ENCODE results near the gene CEACAM16. TPM values are rescaled to one million over a fixed set of nuclear protein-coding genes. Genes with fewer than 3 reads are reported as not detected.
A peak's percentile ranks its signal among the peaks of the same experiment; 100 is the strongest.

The CEACAM16 gene
- polyA plus RNA-seq, 4 donors = not detected

DNA sequence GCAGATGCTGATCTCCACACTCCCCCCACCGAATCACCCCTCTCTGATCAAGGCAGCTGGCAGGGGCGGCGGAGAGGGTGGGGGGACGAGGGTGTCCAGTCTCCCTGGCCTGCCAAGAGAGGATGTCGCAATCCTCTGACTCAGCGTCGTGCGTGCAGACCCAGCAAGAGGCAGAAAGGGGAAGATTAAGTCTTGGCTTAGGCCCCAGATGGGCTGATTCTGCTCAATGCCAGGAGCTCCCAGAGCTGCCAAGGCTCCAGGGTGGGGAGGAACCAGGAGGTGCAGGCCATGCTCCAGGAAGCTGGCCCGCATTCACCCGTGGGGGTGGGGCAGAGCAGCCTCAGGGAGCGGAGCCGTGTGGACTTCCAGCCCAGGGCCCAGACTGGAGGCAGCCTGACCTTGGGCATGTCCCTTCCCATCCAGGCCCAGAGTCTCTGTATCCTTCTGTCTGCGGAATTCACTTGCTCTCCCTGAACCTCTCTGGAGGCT lies 42.9 kb downstream of the CEACAM16 start:
- no peak for DNase-seq (ENCODE audit: low read depth in 4 of 4, low spot score in 3 of 4)

- no peak for DNase-seq (ENCODE audit: low read depth in 4 of 4, low spot score in 3 of 4)
Measured at GRCh38 chr19:44742330-44743061, 43.5 kb downstream of the CEACAM16 start.

DNA sequence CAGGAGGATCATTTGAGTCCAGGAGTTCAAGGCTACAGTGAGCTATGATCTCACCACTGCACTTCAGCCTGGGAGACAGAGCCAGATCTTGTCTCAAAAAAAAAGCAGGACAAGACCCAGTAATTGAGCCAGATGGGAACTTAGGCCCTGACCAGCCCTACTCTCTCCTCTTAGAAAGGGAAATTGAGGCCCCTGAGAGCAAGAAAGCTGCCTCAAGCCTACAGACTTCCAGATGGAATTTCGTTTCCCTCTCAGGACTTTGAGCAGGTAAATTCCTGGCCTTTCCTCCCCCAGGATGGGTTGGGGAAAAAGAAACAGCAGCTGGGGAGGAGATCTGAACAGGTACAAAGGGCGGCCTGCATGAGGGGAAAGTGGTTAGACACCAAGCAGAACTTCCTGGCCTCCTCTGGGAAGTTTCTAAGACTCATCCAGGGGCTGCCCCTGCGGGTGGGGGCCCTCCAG lies 46.0 kb downstream of the CEACAM16 start:
- no peak for DNase-seq (ENCODE audit: low read depth in 4 of 4, low spot score in 3 of 4)

GRCh38 chr19:44745341-44745831 lies 46.4 kb downstream of the CEACAM16 start:
- no peak for DNase-seq (ENCODE audit: low read depth in 4 of 4, low spot score in 3 of 4)

DNA sequence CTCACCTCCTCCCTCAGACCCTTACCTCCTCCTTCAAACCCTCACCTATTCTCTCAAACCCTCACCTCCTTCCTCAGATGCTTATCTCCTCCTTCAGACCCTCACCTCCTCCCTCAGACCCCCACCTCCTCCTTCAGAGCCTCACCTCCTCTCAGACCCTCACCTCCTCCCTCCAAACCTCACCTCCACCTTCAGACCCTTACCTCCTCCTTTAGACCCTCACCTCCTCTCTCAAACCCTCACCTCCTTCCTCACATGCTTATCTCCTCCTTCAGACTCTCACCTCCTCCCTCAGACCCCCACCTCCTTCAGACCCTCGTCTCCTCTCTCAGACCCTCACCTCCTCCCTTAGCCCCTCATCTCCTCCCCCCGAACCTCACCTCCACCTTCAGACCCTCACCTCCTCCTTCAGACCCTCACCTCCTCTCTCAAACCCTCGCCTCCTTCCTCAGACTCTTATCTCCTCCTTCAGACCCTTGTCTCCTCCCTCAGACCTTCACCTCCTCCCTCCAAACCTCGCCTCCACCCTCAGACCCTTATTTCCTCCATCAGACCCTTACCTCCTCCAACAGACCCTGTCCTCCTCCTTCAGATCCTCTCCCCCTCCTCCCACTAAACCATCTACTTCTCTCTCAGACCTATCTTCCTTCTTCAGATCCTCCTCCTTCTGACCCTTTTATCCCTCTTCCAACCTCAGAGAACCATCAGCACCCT lies 47.1 kb downstream of the CEACAM16 start:
- no peak for DNase-seq (ENCODE audit: low read depth in 4 of 4, low spot score in 3 of 4)

- no peak for DNase-seq (ENCODE audit: low read depth in 4 of 4, low spot score in 3 of 4)
Measured at GRCh38 chr19:44746616-44746945, 47.6 kb downstream of the CEACAM16 start.

DNA sequence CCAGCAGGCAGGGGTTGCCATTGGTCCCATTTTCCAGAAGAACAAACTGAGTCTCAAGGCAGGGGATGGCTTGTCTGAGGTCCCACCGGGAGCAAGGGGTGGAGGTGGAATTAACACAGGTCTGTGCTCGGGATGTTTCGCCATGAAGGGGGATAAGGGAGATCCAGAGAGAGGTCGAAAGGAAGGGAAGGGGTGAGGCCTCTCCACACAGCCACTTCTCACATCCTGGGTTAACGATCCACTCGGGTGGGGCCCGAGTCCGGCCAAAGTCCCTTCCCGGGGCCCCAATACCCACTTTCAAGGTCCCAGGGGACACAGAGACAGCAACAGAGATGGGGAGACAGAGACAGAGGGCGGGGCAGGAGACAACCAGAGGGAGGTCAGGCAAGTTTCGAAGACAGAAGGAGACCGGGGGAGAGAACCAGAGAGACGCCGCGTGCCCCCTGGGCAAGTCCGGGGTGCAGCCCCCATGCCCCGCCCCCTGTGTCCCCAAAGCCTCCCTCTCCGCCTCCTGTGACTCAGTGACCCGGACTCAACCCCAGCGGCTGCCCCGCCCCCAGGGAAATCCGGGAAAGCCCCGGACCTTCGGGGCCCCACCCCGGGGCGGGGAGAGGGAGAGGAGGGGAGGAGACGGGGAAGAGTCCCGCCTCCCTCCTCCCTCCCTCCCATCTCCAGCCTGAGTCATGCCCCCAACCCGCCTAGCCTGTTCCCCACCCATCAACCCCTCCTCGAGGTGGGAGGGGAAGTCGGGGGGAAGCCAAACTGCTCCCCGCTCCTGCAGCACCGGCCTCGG lies 48.2 kb downstream of the CEACAM16 start:
- peak in 1 of 4 donors; percentile 77 for DNase-seq (ENCODE audit: low read depth in 4 of 4, low spot score in 3 of 4)

DNA sequence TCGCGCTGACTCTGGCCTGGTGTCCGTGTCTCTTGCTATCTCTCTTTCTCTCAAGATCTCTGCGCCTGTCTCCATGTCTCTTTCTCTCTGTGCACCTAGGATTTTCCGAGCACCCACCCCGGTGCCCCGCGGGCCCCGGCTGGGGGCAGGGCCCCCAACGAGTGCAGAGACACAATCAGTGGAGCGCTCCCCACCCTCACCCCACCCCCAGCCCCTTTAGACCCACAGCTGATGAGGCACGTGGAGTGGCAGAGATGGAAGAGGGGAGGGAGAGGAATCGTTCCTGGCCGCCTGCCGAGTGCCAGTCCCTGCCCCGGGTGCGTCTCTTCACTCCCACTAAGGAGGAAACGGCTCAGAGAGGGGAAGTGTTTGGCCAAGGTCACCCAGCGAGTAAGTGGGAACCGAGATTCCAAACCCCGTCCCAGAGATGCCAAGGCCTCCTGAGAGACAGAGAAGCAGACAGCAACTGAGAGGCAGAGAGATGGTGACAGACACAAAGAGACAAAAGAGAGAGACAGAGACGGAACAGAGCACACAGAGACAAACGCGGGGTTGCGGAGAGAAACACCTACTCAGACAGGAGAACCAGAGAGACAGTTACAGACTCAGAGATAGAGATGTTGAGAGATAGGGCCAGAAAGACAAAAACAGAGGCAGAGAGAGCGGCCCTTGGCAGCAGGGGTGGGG lies 48.9 kb downstream of the CEACAM16 start:
- DNase-seq (ENCODE audit: low read depth in 4 of 4, low spot score in 3 of 4) = no peak

DNA sequence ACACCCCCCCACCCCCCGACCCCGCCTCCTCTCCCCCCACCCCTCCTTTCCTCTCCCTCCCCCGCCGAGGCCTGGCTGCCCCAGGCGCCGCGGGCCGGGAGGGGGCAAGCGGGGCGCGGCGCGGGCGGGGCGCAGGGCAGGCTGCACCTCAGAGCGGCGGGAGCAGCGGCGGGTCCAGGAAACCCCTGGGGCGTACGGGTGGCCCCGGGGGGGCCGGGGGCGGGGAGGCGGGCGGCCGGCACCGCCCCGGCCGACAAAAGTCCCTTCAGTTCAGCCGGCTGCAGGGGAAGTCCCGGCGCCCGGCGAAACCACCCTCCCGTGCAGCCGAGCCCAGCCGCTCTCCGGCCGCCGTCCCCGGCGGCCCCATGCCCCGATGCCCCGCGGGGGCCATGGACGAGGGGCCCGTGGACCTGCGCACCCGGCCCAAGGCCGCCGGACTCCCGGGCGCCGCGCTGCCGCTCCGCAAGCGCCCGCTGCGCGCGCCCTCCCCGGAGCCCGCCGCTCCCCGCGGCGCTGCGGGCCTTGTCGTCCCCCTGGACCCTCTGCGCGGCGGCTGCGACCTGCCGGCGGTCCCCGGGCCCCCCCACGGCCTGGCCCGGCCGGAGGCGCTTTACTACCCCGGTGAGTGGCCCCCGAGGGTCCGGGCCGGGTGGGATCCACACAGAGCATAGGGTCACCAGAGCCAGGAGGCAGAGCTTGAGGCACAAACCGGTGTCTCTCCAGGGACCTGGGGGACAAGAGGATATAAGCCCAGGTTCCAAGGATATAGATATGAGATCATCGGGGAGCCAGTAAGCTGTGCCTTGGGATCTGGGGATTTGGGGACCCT lies 49.7 kb downstream of the CEACAM16 start, which contains the start of gene BCL3:
TSS of gene BCL3 (plus strand) at position 283 of the 829 bp plus-strand sequence. CDS start at position 366, 83 bp downstream.
- DNase-seq (ENCODE audit: low read depth in 4 of 4, low spot score in 3 of 4) = no peak

DNA sequence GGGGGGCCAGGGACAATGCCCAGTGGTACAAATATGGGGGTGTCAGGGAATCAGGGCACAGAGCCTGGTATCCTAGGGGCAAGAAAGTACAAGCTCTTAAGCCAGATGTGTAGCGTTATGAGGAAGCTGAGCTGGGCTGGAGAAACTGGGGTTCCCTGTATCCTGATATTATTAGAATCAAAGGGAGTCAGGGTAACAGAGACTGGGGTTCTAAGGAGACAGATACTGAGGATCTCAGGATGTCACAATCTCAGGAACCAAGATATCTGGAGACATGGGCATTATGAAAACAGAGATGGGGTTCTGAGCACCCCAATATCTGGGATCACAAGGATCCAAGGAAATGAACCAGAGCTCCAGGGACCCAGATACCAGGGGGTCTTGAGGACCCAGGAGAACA lies 50.3 kb downstream of the CEACAM16 start:
- DNase-seq (ENCODE audit: low read depth in 4 of 4, low spot score in 3 of 4) = no peak

- no peak for DNase-seq (ENCODE audit: low read depth in 4 of 4, low spot score in 3 of 4)
Measured at GRCh38 chr19:44749994-44750393, 51.0 kb downstream of the CEACAM16 start.

GRCh38 chr19:44752123-44752815 lies 53.3 kb downstream of the CEACAM16 start:
- DNase-seq (ENCODE audit: low read depth in 4 of 4, low spot score in 3 of 4) = no peak

GRCh38 chr19:44752816-44753625 lies 54.1 kb downstream of the CEACAM16 start:
- DNase-seq (ENCODE audit: low read depth in 4 of 4, low spot score in 3 of 4) = no peak

- DNase-seq (ENCODE audit: low read depth in 4 of 4, low spot score in 3 of 4) = no peak
Measured at GRCh38 chr19:44753626-44753931, 54.6 kb downstream of the CEACAM16 start.

DNA sequence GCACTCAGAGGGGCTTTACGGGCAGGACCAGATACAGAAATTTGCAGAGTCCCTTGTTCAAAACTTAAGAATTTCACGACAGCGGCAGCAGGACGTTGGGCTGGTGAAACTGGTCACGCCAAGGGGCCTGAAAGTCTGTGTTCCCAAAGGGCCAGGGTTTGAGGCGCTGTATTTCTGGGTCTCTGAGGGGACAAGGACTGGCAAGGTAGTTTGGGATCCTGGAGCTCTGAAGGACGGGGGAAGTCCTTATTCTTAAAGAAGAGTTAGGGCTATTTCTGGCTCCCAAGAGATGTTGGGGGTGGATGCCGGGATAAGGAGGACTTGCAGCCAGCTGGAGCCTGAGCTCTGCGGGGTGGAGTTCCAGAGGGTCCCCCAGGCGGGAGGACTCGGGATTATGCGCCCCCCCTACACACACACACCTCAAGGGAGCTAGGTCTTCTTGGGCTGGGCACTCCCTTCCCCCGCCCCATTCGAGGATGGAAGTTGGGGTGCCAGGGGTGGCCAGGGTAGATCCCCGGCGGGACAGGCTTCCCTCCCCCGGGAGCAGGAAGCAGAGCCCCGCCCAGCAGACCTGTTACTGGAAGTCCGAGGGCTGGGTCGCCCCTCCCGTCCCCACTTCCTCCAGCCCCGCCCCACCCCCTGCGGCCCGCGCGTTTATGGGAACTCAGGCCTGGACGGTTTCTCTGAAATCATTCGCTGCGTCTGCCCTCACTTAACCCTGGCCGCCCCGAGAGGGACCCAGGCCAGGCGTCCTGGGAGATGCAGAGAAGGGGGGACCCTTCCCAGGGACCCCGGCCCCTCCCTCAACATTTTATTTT lies 55.2 kb downstream of the CEACAM16 start:
- DNase-seq (ENCODE audit: low read depth in 4 of 4, low spot score in 3 of 4) = no peak

- DNase-seq (ENCODE audit: low read depth in 4 of 4, low spot score in 3 of 4) = no peak
Measured at GRCh38 chr19:44754750-44755080, 55.8 kb downstream of the CEACAM16 start.

GRCh38 chr19:44755219-44755618 lies 56.3 kb downstream of the CEACAM16 start:
- DNase-seq (ENCODE audit: low read depth in 4 of 4, low spot score in 3 of 4) = no peak
